Epithelial cell of esophagus (primary cell): Measurements from ENCODE around the gene MAST2.
"Not testable (repeated sequence)": the region's sequence is repeated elsewhere in the genome, so short reads cannot be mapped to it uniquely, and the experiment has no call there.

Experiments
- DNase-seq: peaks from one replicate; pipeline ENCODE4 v3.0.0; 2010; ENCODE audit warnings: low read depth
- H3K4me3 ChIP-seq: 2 replicates; pipeline ENCODE4 v1.5.1; 2011; ENCODE audit warnings: mild to moderate bottlenecking, low read length, control low read depth
- CTCF ChIP-seq: IDR thresholded peaks from 2 replicates; pipeline ENCODE4 v1.5.1; 2011; ENCODE audit warnings: low read depth, mild to moderate bottlenecking, low read length, control low read depth, inconsistent platforms; ENCODE audit not compliant: insufficient read depth; ENCODE audit errors: missing control alignments

MAST2 gene

GRCh38 chr1:45868861-45869260 lies 65.4 kb downstream of the MAST2 start:
- no peak for DNase-seq
- no peak overlapping the region for H3K4me3 ChIP-seq
- TF ChIP-seq CTCF, result no peak

GRCh38 chr1:45870500-45870899 lies 67.1 kb downstream of the MAST2 start:
- no peak for TF ChIP-seq CTCF
- peak; percentile 81 for DNase-seq
- no peak overlapping the region for H3K4me3 ChIP-seq

- DNase-seq, result peak; percentile 46
- not testable (repeated sequence) for H3K4me3 ChIP-seq
Observed at GRCh38 chr1:45872173-45872801, 68.9 kb downstream of the MAST2 start.

GRCh38 chr1:45876000-45876617 lies 72.7 kb downstream of the MAST2 start:
- TF ChIP-seq CTCF, result no peak
- H3K4me3 ChIP-seq, result no peak overlapping the region
- no peak for DNase-seq

- H3K4me3 ChIP-seq, result no peak overlapping the region
- no peak for DNase-seq
- TF ChIP-seq CTCF, result no peak
Observed at GRCh38 chr1:45877264-45877663, 73.9 kb downstream of the MAST2 start.

- DNase-seq, result no peak
- TF ChIP-seq CTCF, result no peak
- no peak overlapping the region for H3K4me3 ChIP-seq
Observed at GRCh38 chr1:45879885-45880598, 76.6 kb downstream of the MAST2 start.

GRCh38 chr1:45880930-45881329 lies 77.5 kb downstream of the MAST2 start:
- no peak for DNase-seq
- no peak for TF ChIP-seq CTCF
- H3K4me3 ChIP-seq, result no peak overlapping the region
